ENCODE results near the gene TARM1.
A peak's percentile ranks its signal among the peaks of the same experiment; 100 is the strongest.
"Not testable (repeated sequence)": the region's sequence is repeated elsewhere in the genome, so short reads cannot be mapped to it uniquely, and the experiment has no call there.

The TARM1 gene

GRCh38 chr19:54081032-54081431 is at the start of gene TARM1:
Gene TARM1, minus strand, starts transcription at chr19:54081365. Its CDS starts 25 bp downstream, at chr19:54081340.
- DNase-seq = no peak

- DNase-seq = no peak
These were observed 48.4 kb upstream of the TARM1 start for GRCh38 chr19:54129617-54129996.

GRCh38 chr19:54128796-54129616 is 47.8 kb upstream of the TARM1 start:
- DNase-seq = no peak

GRCh38 chr19:54128441-54128725 is 47.2 kb upstream of the TARM1 start:
- no peak for DNase-seq

- no peak for DNase-seq
These were observed 46.7 kb upstream of the TARM1 start for GRCh38 chr19:54127688-54128440.

- DNase-seq = no peak
These were observed 44.5 kb upstream of the TARM1 start for GRCh38 chr19:54125713-54126112.

GRCh38 chr19:54124393-54124792 is 43.2 kb upstream of the TARM1 start:
- no peak for DNase-seq

GRCh38 chr19:54123682-54124081 is 42.5 kb upstream of the TARM1 start:
- DNase-seq = no peak

- no peak for DNase-seq
These were observed 40.1 kb upstream of the TARM1 start for GRCh38 chr19:54121259-54121658.

- peak; percentile 76 for DNase-seq
These were observed 34.2 kb upstream of the TARM1 start, which contains the start of the genes PRPF31 and TFPT for GRCh38 chr19:54115109-54116063. Gene PRPF31, plus strand, starts transcription at chr19:54115754. Its CDS starts 2,525 bp downstream, at chr19:54118279. Gene TFPT, minus strand, starts transcription at chr19:54115657. Its CDS starts 388 bp downstream, at chr19:54115269.

- no peak for DNase-seq
These were observed 33.4 kb upstream of the TARM1 start for GRCh38 chr19:54114340-54115108.

GRCh38 chr19:54109651-54110050 is 28.5 kb upstream of the TARM1 start:
- DNase-seq = no peak

- no peak for DNase-seq
These were observed 27.3 kb upstream of the TARM1 start for GRCh38 chr19:54108496-54108895.

- DNase-seq = no peak
These were observed 26.8 kb upstream of the TARM1 start for GRCh38 chr19:54107876-54108490.

- no peak for DNase-seq
These were observed 25.6 kb upstream of the TARM1 start for GRCh38 chr19:54106716-54107115.

- no peak for DNase-seq
These were observed 24.6 kb upstream of the TARM1 start for GRCh38 chr19:54105796-54106195.

- DNase-seq = no peak
These were observed 24.0 kb upstream of the TARM1 start for GRCh38 chr19:54104998-54105715.

GRCh38 chr19:54102421-54103169 is 21.4 kb upstream of the TARM1 start, which contains the start of gene NDUFA3:
Gene NDUFA3, plus strand, starts transcription at chr19:54102855. Its CDS starts 24 bp downstream, at chr19:54102879.
- peak; percentile 95 for DNase-seq

GRCh38 chr19:54100561-54100960 is 19.4 kb upstream of the TARM1 start, which contains the start of gene OSCAR:
Gene OSCAR, minus strand, starts transcription at chr19:54100803. Its CDS starts 11 bp downstream, at chr19:54100792.
- DNase-seq = no peak

GRCh38 chr19:54099903-54100255 is 18.7 kb upstream of the TARM1 start:
- not testable (repeated sequence) for DNase-seq
